ENCODE data around the gene TGFBR3. TPM values are rescaled to one million over a fixed set of nuclear protein-coding genes. Genes with fewer than 3 reads are reported as not detected.
A peak's percentile ranks its signal among the peaks of the same experiment; 100 is the strongest.

Gene TGFBR3
- total RNA-seq, 1 experiment from 2014 or later, result 2.4 TPM

- Mint-ChIP-seq H3K9me3 (no peaks in the 10 kb centered on the region), H3K4me3 (no peak overlapping the region), H3K27ac (peak overlapping the region in 1 of 3 experiments; percentile 10; a peak in 1 of 7 replicates), H3K27me3 (ENCODE audit: low read depth) (no peaks in the 10 kb centered on the region; the same call in 1 of the 2 replicates), H3K4me1 (peaks cover 9 to 10% of the 10 kb centered on the region in 2 experiments), H3K36me3 (ENCODE audit: insufficient read depth in 1 of 3, low read depth in 3 of 3) (no peaks in the 10 kb centered on the region)
- no peak for TF ChIP-seq CTCF (conservative IDR thresholded peaks at IDR 0.05)
- Histone ChIP-seq H3K14ac (ENCODE audit: insufficient read depth, low read length) (no peak overlapping the region), H3K79me2 (ENCODE audit: insufficient read depth, low read length) (no peaks in the 10 kb centered on the region), H3K79me1 (ENCODE audit: insufficient read depth, low read depth, low read length, poor library complexity, severe bottlenecking) (no peaks in the 10 kb centered on the region), H2AK5ac (ENCODE audit: insufficient read length, low read length) (no peak overlapping the region), H3K9ac (ENCODE audit: extremely low read depth, insufficient read length, low read length) (no peak overlapping the region), H3K4me1 (ENCODE audit: insufficient read depth, low read length) (peaks cover 2% of the 10 kb centered on the region; the same call in 1 of the 2 replicates), H2BK12ac (ENCODE audit: insufficient read length, low read depth, low read length) (no peak overlapping the region), H3K18ac (ENCODE audit: insufficient read length, low read depth, low read length) (no peak overlapping the region), H4K20me1 (ENCODE audit: control insufficient read depth, insufficient read depth, insufficient read length) (no peaks in the 10 kb centered on the region), H3K9me3 (ENCODE audit: control insufficient read depth, low read depth, low read length) (no peaks in the 10 kb centered on the region), H2BK20ac (ENCODE audit: low read depth, low read length, poor library complexity, severe bottlenecking) (no peak overlapping the region), H3K4me2 (ENCODE audit: insufficient read depth, insufficient read length, low read length) (no peak overlapping the region), H2BK120ac (ENCODE audit: low read depth, low read length, poor library complexity, severe bottlenecking) (no peak overlapping the region), H3K27me3 (ENCODE audit: insufficient read depth, low read length) (no peaks in the 10 kb centered on the region), H2AFZ (ENCODE audit: low read length) (no peak overlapping the region), H3K56ac (ENCODE audit: insufficient read length, low read depth, low read length) (no peak overlapping the region), H3K23ac (ENCODE audit: insufficient read length, low read depth, low read length) (no peak overlapping the region), H4K91ac (ENCODE audit: insufficient read length, low read depth, low read length) (no peak overlapping the region), H2BK5ac (ENCODE audit: insufficient read length, low read length) (no peak overlapping the region), H3K27ac (ENCODE audit: insufficient read length, low read depth, low read length) (no peak overlapping the region), H3K4ac (ENCODE audit: low read depth, low read length) (no peak overlapping the region), H3K23me2 (ENCODE audit: insufficient read length, low read depth, low read length, poor library complexity, severe bottlenecking) (no peaks in the 10 kb centered on the region), H4K5ac (ENCODE audit: insufficient read length, low read depth, low read length) (no peak overlapping the region), H3T11ph (ENCODE audit: low read length) (no peak overlapping the region), H4K8ac (replicated peaks; ENCODE audit: insufficient read length, low read depth, low read length) (no peak overlapping the region), H2BK15ac (ENCODE audit: low read depth, low read length) (no peak overlapping the region)
- no CpG with 5 or more reads among the region's 2 CpGs for WGBS (ENCODE audit: extremely low coverage, insufficient read length, low lambda C conversion rate)
- no peak for DNase-seq
Observed at GRCh38 chr1:91697416-91697815, 188.5 kb downstream of the TGFBR3 start.
